ENCODE measurements around the gene TMPRSS4.

DNA sequence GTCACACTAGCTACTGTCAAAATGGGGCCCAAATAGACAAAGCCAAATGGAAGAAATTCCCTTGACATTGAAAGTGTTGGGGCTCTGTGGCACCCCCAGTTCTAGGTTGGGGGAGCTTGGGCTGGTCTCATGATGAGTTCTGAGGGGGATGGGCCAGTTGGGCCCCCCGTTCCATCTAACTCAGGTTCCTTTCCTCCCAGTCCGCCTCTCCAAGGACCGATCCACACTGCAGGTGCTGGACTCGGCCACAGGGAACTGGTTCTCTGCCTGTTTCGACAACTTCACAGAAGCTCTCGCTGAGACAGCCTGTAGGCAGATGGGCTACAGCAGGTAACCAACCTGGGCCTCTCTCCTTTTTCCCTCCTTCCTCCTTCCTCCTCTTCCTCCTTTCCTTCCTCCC, 27.6 kb downstream of the TMPRSS4 start:
- no peak for TF ChIP-seq CHD1 (IDR thresholded peaks at IDR 0.05; ENCODE audit: low read length)
- TF ChIP-seq, protein P1, sequence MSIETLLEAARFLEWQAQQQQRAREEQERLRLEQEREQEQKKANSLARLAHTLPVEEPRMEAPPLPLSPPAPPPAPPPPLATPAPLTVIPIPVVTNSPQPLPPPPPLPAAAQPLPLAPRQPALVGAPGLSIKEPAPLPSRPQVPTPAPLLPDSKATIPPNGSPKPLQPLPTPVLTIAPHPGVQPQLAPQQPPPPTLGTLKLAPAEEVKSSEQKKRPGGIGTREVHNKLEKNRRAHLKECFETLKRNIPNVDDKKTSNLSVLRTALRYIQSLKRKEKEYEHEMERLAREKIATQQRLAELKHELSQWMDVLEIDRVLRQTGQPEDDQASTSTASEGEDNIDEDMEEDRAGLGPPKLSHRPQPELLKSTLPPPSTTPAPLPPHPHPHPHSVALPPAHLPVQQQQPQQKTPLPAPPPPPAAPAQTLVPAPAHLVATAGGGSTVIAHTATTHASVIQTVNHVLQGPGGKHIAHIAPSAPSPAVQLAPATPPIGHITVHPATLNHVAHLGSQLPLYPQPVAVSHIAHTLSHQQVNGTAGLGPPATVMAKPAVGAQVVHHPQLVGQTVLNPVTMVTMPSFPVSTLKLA (conservative IDR thresholded peaks at IDR 0.05), result no peak
- no peak for TF ChIP-seq RBBP5 (IDR thresholded peaks at IDR 0.05; ENCODE audit: borderline replicate concordance, insufficient read depth, low read length, poor library complexity, severe bottlenecking)
- no peak for TF ChIP-seq KDM2B (CRISPR knock-in tag; IDR thresholded peaks at IDR 0.05)
- TF ChIP-seq EP300 (IDR thresholded peaks at IDR 0.05; ENCODE audit: low read length), result no peak
- no peak for TF ChIP-seq RNF2 (IDR thresholded peaks at IDR 0.05)
